Superior temporal gyrus (tissue), 1 donor: ENCODE measurements around the gene NVL.

Source experiments
- DNase-seq: peaks from one replicate; pipeline ENCODE4 v3.0.0-alpha.2; 2016; ENCODE audit errors: extremely low spot score

The NVL gene

DNA sequence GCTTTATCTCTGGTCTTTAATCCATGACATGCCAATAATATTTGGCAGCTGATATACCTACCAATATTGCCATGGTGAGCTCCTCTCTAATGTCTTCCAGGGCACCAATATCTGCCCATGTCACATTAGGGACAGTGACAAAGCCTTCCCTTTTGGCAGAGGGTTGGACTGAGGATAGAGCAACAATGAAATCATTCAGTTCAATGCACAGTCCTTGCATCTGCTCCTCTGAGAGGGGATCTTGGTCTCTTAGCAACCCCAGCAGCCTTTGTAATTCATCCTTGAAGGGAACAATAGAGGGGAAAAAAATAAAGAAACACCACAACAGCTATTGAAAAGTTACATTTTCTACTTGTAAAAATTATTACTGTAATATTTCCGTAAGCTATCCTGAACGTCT is 42.3 kb downstream of the NVL start:
- peak; percentile 89 for DNase-seq

DNA sequence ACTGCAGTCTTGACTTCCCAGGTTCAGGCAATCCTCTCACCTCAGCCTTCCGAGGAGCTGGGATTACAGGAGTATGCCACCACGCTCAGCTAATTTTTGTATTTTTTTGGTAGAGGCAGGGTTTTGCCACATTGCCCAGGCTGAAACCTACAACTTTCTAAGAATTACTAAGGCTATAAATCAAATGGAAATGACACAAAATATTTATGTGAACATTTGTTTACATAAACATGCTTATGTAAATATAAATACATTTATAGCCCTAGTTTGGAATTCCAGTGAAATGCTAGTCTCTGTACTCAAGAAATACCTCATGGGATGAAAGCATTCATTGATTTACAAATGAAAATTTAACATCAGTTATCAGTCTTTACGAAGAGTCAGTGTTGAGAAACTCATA is 47.8 kb downstream of the NVL start:
- no peak for DNase-seq

DNA sequence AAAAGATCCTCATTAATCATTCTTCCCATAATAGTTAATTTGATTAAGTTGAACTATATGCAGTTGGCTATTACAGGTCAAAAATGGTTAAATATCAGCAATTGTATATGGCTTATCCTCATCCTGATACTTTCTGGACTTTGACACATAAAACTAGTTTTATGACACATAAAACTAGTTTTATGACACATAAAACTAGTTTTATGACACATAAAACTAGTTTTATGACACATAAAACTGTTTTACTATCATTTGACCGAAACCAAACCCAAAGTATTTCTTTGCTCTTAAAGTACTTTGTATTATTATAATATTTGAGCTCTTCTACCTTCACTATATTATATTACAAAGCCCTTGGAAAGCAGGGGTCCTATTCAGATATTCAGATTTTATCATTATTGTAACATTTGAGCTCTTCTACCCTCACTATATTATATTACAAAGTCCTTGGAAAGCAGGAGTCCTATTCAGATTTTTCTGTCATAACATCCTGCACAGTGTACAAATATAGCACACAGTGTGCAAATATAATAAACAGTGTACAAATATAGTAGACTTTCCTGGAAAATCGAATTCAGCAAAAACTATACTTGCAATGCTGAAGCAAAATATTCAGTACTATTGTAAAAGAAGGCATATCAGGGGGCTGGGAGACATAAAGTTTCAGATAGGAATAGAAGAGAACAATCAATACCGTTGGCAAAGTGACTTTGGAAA is 53.0 kb downstream of the NVL start:
- no peak for DNase-seq

DNA sequence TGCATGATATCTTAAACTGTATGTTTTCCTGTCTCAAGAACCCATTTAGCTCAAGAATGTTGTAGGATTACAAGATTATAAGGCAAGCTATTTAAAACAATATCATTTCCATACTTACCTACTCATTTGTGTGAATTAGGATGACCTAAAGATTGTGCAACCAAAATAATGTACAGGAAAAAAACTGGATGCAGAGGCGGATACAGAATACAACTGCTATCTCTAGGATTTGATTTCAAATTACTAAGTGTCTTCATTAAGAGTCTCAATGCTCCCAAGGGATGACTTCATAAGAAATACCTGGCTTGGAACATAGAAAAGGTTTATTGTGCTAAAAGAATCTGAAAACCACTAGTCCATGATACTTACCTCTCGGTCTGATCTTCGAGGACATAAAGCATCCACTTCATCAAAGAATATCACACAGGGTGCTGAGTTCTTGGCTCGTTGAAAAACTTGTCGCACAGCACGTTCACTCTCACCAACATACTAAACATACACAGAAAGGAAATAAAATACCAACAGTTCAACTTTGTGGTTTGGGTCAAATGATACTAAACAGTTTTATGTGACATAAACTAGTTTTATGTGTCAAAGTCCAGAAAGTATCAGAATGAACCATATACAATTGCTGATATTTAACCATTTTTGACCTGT is 54.9 kb downstream of the NVL start:
- DNase-seq = no peak

DNA sequence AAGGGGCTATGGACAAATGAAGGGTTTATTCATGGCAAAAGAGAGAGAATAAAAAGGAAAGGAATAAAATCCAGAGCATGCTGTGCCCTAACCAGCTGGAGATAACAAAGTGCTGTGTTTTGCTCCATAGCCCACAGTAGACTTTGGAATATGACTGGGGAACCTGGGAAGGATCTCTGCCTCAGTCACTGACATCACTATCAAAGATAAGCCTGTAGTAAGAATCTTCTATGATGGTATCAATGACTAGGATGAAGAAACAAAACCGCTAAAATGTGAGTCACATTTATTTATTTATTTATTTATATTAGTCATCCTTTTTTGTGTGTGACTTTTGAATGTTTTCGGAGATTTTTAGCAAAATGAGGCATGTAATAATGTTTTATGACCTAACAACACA is 56.3 kb downstream of the NVL start:
- no peak for DNase-seq

DNA sequence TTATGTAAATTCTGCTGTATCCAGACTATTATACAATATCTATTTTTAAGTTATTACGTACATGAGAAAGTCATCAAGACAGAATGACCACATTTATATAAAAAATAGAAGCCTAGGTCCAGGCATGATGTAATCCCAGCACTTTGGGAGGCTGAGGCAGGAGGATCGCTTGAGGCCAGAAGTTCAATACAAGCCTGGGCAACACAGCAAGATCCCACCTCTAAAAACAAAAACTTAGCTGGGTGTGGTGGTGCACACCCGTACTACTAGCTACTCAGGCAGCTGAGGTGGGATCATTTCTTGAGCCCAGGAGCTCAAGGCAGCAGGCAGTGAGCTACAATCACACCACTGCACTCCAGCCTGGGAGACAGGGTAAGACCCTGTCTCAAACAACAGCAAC is 58.9 kb downstream of the NVL start:
- no peak for DNase-seq

DNA sequence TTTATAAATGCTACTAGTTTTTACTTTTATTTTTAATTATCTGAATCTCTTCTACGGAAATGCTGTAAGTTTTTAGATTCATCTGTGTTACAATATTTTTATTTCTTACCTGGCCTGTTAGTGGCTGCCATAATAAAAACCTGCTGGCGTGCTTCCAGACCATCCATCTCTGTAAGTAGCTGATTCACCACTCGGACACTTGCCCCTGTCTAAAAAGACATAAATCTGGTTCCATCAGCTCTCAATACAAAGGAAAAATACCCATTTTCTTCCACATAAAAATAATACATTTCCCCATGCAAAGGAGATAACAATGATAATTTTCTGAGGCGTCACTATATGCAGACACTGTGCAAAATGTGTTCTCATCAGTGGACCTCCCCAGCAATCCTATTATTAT is 62.0 kb downstream of the NVL start:
- DNase-seq = no peak

DNA sequence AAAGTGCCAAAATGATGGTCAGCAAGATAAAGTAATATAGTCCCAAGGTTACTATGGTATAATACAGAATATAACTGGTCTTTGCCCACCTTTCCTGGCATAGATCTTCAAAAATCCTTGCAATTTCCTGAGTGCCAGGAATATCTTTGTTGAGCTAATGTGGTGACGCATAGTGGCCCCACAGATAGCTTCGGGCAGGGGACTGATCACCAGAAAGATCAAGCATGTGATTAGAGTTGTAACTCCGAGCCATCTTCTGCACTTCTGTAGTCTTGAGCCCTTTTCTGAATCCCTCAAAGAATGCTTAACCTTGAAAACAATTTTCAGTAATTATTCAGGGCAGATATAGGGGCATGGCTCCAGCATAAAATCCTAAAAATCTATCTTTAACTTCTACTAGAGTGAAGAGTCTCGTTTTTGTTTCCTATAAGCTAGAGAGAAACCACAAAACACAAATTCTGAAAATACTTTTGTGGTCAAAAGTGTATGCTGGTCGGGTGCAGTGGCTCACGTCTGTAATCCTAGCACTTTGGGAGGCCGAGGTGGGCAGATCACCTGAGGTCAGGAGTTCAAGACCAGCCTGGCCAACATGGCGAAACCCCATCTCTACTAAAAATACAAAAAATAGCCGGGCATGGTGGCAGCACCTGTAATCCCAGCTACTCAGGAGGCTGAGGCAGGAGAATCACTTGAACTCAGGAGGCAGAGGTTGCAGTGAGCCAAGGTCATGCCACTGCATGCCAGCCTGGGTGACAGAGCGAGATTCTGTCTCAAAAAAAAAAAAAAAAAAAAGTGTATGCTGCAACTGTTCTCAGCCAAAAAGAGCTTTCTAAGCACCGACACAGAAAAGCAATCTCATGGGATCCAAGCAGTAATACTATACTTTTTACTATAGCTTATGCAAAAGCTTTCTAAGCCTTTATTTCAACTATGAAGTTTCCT is 62.8 kb downstream of the NVL start:
- no peak for DNase-seq

DNA sequence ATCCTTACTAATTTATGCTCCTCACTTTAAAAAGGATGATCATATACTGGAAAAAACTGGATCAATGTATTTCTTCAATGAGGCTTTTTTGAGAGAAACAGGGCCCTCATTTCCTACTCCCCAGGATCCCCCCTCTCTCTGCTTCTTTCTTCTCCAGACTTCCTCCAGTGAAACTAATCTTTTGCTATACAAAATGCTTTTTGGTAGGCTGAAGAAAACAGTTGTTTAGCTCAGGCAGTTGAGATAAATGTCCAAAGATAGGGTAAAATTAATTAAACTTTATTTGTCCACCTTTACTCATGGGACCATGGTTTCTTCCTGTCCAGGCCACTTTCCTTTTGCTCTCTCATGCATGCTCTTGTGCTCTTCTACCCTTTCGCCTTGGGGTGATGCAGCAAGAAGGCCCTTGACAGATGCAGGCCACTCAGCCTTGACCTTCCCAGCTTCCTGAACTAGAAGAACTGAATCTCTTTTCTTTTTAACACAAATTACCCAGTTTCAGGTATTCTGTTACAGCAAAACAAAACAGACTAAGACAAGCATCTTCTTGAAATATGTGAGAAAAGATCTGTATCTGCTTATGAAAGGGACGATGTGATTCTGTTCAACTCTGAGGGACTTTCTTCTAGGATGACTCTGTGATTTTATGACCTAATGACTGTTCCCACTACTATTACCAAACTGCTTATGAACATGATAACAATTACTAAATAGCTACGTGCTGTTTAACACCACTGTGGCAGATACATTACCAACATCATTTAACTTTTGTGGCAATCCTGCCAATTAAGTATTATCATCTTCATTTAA is 63.7 kb downstream of the NVL start:
- DNase-seq = no peak

DNA sequence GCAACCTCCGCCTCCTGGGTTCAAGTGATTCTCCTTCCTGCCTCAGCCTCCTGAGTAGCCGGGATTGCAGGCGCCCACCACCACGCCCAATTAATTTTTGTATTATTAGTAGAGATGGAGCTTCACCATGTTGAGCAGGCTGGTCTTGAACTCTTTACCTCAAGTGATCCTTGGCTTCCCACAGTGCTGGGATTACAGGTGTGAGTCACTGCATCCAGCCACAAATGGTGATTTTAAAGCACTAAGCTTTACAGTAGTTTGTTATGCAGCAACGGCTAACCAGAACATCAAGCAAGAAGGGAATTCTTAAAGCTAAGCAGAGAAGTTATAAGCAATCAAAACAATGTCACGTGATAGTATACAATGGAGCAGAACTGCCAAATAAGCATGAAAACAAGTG is 65.7 kb downstream of the NVL start:
- no peak for DNase-seq

DNA sequence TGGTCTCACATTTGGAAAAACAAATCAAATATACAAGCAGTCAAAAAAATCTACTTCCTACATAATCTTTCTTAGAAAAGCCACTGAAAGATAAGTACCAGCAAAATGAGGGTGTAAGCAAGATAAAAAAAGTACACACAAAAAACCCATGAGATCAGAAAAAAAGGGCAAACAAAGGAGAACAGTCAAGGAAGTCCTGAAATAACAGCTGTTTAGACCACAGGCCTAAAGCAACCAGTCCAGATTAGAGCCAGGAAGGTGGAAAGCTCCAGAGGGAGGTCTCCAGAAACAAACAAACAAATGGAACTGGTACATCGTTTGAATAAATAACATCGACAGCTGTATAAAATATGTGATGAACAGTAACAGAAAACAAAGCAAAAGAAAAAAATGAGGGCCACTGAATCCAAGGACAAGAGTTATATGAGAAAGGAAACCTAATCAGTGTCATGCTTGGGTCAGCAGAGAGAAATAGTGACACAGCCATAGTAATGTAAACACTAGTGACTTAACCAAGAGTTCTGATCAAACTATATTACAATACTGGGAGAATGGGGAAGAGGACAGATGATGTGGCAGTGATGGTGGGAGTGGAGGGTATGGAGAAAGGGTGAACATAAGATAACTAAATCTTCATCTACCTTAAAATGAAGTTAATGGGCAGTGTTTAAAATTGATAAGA is 67.5 kb downstream of the NVL start:
- no peak for DNase-seq

DNA sequence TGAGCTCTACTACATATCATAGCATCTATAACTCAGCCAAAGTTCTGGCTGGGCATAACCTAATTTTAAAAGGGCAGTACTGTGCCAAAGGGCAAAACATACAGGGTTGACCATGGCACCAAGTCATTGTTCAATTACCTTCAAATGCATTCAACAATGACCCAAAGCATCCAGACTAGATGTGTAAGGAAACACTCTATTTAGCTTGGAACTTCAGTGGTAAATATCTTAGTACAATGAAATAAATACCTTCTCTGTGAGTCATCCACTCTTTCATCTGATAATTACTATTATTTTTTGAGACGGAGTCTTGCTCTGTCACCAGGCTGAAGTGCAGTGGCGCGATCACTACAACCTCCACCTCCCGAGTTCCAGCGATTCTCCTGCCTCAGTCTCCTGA is 70.0 kb downstream of the NVL start:
- DNase-seq = no peak

DNA sequence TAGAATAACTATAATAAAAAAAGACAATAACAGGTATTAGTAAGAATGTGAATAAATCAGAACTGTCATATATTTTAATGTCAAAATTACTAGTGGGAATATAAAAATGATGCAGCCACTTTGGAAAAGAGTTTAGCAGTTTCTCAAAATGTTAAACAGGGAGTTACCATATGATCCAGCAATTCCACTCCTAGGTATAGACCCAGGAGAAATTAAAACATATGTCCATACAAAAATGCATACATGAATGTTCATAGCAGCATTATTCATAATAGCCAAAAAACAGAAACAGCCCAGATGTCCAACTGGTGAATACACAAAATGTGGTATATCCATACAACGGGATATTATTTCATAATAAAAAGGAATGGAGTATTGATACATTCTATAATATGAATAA is 71.6 kb downstream of the NVL start:
- no peak for DNase-seq

DNA sequence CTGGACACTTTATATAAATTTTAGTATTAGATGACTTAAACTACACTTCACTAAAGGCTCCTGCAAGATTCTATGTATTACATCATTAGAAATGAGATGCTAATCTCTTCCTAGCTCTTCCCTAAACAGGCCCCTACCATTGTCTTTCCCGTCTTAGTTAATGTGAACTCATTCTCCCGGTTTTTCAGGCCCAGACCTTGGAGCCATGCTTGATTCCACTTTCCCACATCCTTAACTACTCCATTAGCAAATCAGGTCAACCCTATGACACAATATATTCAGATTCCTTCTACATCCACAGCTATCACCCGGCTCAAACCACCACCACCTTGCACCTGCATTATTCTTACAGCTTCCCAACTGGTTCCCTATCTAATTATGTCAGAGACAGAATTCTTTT is 73.3 kb downstream of the NVL start:
- no peak for DNase-seq

DNA sequence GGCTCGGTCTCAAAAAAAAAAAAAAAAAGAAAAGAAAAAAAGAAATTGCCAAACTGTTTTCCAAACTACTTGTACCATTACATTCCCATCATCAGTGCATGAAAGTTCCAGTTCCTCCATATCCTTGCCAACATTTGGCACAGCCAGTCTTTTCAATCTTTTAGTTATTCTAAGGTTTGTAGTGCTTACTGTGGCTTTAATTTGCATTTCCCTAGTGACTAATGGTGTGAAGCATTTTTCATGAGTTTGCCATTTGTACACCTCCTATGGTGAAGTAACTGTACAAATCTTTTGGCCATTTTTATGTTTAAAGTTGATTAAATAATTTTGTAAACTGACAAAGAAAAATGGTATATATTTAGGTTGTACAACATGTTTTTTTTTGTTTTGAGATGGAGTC is 76.3 kb downstream of the NVL start:
- DNase-seq = no peak

DNA sequence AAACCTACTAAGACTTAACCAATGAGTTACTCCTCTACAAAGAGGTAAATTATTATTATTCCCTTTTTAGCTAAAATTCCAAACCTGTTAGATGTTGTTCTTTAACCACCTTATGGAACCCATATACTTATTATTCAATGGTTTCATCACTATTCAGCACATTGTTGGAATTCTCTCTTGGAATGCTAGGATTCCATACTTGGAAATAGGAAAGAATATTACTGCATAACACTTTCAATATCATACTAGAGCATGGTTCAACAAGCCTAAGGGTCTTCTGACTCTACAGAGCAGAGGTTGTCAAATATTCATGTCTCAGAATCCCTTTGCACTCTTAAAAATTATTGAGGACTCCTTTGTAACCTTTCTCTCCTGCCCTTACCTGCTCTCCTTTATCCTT is 77.5 kb downstream of the NVL start:
- DNase-seq = no peak

DNA sequence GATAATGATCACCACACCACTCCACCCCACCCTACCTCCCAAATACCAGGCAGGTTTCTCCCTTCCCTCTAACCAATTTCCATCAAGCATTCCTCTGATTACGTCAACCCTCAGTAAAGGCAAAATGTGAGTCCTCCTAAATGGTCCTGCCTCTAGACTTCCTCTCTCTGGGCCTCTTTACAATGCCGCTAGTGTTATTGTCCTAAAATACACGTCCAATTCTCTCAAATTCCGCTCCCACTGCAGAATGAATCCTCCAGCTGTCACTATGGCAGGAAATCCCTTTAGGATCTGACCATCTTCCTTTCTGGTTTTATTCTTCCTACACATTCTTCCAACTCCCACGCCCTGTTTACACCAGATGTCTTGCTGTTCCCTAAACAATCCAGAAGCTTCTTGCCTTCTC is 78.2 kb downstream of the NVL start:
- no peak for DNase-seq

DNA sequence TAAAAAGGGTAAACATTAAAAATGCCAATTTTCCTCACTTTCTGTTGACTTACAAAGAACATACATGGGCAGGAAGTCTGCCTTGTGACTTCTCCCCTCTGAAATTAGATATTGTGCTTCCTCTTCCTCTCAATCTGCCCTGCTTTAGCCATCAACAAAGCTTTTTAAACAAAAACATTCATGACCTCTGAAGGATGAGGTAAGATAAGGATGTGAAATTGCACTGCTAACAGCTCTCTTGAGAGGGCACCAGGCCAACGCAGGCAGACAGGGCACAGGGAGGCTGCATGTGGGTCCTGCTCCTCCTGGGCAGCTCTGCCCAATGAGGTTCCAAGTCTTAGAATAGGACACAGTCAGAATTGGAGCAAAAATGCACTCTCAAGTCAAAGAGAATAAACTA is 84.8 kb downstream of the NVL start:
- DNase-seq = peak; percentile 19

DNA sequence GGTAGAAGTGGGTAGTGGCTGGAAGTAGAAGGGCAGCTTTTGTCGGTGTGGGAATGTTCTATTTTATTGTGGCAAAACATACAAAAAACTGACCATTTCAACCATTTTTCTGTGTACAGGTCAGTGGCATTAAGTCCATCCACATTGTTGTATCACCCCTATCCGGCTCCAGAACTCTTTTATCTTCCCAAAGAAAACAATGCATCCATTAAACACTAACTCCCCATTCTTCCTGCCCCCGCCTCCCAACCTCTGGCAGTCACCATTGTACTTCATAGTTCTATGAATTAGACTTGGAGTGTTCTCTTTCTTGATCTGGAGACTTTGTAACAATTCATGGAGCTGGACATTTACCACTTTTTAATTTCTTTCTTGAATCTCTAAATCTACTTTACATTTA is 91.2 kb downstream of the NVL start:
- no peak for DNase-seq

DNA sequence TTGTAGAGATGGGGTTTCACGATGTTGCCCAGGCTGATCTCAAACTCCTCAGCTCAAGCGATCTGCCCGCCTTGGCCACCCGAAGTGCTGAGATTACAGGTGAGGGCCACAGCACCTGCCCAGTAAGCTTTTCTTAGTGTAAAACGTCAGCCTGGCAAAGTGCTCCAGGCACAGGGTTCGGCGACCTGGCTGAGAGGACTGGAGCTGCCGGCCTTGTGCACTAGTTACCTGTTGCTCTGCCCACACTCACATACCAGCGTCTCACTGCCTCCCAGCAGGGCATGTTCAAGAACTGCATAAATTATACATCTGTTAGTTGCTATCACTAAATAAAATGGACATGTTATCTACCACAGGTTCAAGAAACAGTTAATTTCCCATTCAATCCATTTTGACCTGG is 91.8 kb downstream of the NVL start:
- DNase-seq = no peak

DNA sequence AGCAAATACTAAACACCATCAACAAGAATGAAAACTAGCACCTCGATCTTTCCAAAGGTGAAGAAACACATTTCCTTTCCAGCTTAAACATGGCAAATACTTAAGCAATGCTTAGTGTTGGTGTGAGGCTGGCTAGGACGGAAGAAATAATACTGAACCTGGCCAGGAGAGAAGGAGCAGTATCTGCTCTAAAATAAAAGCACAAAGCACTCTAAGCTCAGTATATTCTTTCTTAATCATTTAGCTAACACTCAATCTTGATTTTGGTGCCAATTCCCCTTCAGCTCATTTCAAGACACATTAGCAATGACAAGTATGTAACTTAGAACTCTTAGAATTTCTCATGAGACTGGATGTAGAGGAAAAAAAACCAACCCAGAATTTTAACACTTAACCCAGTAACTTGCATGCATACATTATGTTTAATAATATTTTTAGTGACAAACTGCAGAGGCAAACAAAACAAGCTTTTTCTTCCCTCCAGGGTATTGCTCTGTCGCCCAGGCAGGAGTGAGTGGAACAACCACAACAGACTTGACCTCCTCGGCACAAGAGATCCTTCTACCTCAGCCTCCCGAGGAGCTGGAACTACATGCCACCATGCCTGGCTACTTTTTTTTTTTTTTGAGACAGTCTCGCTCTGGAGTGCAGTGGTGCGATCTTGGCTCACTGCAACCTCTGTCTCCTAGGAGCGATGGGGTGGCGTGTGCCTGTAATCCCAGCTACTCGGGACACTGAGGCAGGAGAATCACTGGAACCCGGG is 92.7 kb downstream of the NVL start:
- no peak for DNase-seq
